COLO829 (cell line): Measurements from ENCODE around the gene CDC5L.

ENCODE experiments used
- DNase-seq: peaks from one replicate; pipeline ENCODE4 v3.0.0; 2012; ENCODE audit warnings: low spot score

CDC5L gene

DNA sequence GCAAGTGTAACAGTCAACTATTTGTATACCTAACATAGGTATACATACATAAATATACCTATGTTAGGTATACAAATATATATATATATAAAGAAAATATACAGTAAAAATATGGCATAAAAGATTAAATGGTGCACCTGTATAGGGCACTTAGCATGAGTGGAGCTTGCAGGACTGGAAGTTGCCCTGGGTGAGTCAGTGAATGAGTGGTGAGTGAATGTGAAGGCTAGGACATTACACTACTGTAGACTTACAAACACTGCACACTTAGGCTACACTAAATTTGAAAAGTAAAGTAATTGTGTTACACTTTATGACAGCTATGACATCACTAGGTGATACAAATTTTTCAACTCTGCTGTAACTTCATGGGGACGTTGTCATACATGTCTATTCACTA, 65.6 kb downstream of the CDC5L start:
- DNase-seq, result no peak

DNA sequence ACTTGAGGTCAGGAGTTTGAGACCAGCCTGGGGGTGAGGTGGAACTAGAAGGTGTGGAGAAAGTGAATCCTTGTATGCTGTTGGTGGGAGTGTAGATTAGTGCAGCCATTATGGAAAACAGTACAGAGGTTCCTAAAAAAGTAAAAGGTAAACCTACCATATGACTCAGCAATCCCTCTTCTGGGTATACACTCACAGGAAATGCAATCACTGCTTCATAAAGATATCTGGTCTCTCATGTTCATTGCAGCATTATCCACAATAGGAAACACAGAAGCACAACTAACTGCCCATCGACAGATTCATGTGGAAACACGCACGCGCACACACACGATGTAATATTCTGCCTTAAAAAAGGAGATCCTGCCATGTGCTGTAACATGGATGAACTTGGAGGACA, 66.7 kb downstream of the CDC5L start:
- no peak for DNase-seq

DNA sequence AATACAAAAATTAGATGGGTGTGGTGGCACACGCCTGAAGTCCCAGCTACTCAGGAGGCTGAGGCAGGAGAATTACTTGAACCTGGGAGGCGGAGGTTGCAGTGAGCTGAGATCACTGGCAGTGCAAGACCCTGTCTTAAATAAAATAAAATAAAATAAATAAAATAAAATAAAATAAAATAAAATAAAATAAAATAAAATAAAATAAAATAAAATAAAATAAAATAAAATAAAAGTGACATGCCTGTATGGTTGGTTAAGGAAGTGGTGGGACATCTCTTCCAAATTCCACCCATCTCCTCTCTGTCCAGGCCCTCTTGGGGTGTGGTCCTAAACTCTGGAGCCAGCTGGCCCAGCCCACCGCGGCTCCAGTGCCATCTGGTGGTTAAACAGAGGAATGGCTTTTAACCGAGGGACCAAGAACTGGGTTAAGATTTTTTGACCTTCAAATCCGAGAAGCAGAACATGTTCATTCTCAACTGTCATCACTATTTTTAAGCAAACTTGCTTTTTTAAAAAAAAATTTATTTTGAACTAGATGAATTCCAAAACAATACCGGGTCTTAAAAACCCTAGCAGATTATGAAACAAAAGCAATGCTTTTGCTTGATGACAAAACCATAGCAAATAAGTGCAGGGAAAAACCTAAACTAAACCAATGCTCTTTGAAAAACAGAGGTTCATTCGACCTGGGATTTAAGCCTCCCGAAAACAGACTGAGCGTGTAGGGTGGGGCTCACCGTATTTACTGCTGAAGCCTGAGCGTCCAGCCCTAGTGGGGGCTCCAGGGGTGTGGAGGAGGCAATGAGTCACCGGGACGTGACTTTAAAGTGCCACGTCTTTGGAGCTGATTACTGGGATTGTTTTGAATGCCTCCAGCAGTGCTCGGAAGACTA, 68.8 kb downstream of the CDC5L start:
- DNase-seq, result peak; percentile 79

DNA sequence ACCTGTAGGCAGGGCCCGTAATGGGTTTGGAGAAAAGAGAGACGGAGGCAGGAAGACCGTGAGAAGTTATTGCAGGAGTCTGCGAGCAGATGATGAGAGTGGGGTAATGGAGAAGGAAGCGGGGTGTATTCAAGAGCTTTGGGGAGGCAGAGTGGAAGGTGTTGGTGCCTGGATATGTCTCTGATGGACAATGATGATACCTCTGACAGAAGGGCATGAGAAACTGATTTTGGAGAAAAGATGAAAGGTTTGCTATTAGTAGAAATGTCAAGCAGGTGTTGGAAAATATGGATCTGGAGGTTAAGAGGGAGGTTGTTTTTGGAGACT, 69.4 kb downstream of the CDC5L start:
- DNase-seq, result no peak

DNA sequence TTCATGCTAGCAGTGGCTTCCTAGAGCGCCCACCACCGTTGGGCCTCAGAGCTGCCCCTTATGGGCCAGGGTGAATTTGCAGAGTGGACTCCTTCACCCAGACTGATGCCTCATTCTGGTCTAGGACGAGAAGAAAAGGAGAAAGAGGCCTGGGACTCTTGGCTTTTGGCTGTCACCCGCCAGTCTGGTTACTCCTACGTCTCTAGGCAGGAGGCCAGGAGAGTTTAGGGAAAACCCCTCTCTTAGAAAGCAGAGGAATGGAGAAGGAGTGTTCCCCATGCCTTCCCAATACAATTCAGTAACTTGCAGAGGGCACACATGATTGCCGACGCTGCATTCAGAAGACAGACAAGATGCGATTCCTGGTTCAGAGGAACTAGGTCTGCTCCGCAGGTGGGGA, 70.1 kb downstream of the CDC5L start:
- DNase-seq, result no peak

DNA sequence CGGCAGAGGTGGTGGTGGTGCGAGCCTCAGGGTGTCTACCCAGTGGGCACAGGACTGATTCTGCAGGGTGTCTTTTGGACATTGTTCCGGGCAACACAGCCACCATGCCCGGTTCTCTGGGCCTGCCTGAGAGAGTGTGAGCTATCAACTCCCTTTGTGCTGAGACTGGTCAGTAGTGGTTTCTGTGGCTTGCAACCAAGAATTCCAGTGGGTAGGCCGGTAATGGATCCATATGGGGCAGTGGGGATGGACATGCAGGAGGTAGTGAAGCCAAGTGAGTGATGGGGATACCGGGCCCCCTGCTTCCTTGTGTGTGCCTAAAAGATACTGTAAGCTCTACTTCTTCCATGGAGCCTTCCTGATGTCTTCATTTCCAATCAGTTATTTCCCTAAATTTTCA, 71.0 kb downstream of the CDC5L start:
- DNase-seq, result no peak

DNA sequence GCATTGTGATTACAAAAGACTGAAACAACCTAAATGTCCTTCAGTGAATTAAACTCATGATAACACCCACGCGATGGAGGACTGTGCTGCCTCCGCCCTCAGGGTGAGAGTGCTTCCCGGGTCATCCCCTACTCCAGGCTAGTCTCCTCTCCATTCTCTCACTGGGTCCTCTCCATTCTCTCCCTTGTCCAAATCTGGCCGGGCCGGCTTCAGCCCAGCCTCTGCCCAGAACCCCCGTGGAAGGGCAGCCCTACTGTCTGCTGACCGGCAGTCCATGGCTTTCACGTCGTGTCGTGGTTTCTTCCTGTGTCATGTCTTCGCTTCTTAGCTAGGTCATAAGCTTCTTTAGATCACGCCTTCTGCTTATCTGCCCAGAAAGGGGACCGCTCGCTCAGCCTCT, 74.8 kb downstream of the CDC5L start:
- DNase-seq, result no peak

DNA sequence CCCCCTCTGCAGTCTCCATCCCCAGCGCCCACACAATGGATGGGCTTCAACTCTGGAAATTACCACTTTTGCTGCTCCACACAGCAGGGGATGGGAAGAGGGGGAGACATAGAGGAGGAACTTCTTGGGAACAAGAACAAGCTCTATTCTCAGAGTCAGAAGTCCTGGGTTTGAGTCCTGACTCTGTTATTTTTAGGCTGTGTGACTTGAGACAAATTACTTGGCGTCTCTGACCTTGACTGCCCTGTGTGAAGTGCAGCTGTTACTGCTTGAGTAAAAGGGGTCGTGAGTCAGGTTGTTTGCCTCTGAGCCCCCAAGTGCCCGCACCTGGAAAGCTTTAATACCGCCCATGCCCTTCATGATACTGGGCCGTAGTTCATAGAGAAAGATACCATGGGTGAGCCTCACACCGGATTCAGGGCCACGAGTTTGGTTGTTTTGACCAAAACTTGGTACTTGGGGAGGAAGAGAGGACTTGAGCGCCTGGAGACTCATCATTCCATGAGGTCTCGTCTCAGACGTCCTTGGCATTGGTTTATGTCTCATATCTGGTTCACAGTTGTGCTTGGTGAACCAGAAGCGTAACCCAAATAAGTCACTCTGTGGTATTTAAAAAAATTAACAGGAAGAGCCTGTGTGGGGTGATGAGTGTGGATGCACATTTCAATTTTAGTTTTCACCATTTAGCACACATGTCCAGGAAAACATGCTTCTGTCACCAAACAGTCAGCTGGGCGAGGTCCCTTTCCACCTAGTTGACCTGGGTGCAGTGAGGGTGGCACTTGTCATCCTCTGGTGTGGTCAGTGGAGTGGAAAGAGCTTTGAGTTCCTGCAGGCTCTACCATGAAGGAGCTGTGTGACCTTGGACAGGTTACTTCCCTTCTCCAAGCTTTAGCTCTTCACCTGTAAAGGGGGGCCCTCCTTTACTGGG, 75.6 kb downstream of the CDC5L start:
- no peak for DNase-seq

DNA sequence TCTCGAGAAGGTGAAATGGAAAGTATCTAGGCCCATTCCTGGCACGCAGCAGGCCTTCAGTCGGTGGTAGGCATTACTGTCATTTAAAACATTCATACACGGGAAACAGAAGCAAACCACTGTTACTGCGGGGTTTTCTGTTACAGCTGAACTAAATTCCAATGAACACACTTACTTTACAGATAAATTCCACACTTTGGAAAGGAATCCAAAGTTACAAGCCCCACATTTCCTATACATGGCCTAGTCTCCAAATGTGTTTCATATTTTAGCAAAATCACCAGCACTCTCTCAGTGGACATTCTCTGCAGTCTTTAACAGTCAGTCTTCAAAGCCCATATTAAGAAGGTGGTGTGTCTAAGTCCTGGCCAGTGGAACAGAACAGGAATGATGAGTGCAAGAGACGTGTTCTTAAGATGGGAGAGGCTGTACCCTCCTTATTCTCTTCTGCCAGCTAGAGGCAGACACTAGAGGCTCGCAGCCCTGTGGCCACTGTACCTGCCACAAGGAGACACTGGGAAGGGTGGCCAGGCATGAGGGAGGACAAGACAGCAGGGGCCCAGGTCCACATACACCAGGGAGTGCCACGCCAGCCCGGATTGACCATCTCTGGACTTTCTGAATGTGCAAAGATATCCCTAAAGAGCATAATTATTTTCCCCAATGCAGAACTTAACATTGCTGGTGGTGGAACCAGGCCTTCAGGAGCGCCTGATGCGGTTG, 76.4 kb downstream of the CDC5L start:
- DNase-seq, result no peak

DNA sequence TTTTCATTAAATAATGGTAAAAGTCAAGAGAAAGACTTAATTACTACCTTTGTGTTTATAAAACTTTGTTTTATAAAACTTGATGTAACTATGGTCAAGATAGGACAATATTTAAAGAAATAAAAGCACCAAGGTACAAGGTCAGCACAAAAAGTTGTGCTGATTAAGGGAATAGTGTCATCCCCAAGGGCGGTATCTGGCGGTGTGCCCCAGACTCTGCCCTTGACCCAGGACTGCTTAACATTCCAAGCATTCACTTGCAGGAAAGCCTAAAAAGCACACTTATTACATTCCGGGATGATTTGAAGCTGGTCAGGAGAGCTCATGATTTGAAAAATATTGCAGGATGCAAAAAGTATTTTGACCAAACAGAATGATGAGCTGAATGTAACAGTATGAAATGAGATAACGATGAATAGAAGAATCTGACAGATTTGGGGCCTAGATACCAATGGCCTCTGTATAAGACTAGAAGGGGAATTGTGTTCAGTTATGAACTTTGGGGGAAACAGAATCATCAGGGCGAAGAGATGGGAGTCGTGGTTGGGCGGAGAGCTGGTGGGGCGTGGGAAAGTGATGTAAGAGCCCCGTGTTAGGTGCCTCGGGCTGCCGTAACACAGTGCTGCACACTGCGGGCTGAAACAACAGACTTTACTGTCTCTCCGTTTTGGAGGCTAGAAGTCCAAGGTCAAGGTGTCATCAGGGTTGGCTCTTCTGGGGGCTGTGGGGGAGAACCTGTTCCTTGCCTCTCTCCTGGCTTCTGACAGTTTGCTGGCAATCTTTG, 77.2 kb downstream of the CDC5L start:
- DNase-seq, result no peak

DNA sequence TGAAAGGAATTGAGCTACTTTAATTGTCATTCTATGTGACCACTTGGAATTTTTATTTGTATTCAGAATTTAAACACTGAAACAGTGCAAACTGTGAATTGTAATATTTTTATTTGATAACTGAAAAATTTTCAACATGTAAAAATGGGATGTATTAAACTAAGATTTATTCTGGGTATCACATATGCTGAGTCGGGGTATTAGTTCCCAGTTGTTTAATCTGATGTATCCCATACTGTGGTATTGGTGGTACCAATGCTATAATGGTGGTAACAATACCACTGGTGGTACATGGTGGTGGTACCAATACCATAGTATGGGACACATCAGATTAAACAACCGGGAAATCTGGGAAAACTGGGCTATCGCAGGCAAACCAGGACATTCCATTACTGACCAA, 79.4 kb downstream of the CDC5L start:
- DNase-seq, result no peak

DNA sequence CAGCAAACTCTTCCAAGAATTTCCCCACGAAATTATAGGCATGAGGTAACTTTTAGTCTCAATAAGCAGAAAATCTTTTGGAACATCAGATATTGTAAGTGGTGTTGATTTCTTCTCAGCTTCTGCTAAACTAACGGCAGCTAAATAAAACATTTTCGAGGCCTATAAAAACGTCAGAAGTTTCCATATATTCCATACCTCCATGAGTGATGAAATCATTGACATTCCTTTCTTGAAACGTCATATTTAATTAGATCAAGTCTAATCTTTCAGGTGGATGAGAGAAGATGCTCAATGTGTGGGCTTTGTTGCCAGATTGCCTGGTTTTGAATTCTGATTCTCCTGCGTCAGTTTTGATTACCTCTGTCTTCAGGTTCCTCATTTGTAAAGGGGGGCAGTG, 81.3 kb downstream of the CDC5L start:
- DNase-seq, result no peak

DNA sequence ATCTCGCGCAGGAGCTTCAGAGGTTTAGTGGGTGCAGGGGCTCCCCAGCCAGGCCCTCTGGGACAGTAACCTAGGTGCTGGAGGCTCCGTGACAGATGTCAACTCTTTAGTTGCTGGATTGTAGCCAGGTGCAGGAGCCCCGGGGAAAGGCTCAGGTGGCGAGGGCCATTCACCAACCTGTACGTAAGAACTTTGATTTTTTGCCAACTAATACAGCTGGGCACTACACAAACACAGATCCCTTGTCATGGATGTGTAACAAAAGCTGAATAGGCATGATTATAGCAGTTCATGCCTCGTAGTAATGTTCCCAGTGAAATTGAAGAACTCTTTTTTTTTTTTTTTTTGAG, 82.6 kb downstream of the CDC5L start:
- no peak for DNase-seq

DNA sequence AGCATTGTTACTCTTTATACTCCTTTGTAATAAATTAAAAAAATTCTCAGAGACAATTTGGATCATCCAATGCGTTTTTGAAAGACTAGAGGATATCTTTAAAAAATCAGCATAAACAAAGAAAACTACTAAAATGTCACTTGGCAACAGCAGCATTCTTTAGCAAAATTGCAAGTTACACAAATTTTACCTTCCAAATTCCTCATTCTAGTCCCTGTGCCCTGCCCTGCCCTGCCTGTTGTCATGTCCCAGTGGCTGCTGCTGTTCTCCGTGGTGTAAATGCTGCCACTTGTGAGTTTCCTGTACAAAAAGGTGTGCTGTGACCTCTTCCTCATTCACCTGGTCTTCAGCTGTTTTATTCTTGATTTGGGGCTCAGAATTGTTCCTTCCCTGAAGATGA, 83.2 kb downstream of the CDC5L start:
- DNase-seq, result no peak

DNA sequence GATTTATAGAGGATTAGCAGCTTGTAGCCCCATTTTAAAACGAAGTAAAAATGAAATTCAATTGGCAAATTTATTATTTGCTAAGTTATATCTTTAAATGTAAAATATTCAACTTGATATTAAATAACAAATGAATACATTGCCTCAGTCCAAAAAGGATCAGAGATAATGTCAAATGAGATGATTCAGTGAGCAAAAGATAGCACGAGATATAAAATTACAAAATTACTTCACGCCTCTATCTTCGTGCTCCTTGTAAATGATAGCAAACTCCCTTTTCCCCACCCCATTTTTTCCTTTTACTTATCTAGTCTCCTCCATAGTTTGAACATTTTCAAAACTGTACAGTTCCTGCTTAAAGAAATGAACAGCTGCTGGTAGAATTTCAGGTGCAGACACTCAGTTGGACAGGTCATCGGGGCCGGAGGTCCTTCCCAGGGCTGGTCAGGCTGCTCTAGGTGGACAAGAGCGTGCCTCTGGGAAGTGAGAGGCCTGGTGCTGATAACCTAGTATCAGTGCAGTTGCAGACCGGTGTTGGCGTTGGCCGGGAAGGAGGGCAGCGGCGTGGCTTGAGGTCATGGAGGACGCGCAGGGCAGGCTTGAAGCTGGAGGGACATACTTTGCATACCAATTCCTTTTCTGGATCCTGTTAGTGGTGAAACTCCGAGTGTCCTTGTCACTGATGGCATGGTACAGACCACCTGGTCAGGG, 83.9 kb downstream of the CDC5L start:
- DNase-seq, result no peak

DNA sequence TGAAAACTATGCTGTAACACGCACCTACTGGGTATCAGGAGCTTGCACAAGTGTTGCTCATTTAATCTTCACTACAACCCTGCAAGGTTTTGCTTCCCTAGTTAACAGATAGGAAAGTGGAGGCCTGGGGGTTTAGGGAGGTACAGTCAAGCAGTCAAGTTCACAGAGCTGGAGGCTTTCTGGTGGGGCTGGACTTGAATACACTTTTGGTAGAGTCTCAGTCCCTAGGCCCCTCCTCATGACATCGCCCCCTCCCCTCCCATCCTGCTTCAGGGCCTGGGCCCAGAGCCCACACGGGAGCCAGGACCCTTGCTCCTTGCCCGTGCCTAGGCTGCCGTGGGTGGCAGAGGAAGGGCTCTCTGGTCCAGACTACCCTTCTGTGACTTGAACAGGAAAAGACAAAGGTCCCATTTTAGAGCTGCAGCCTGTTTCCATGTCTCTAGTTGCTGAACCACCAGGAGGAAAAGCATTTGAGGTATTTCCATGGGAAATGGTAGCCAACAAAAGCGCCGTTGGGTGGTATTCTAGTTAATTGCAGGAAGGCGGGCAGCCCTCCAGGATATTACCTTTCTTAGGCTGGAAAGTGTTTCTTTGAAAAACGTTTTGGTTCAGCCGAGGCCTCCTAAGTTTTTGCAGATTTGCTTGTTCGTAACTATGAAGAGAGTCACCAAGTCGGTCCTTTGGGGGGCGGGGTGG, 84.9 kb downstream of the CDC5L start:
- no peak for DNase-seq

DNA sequence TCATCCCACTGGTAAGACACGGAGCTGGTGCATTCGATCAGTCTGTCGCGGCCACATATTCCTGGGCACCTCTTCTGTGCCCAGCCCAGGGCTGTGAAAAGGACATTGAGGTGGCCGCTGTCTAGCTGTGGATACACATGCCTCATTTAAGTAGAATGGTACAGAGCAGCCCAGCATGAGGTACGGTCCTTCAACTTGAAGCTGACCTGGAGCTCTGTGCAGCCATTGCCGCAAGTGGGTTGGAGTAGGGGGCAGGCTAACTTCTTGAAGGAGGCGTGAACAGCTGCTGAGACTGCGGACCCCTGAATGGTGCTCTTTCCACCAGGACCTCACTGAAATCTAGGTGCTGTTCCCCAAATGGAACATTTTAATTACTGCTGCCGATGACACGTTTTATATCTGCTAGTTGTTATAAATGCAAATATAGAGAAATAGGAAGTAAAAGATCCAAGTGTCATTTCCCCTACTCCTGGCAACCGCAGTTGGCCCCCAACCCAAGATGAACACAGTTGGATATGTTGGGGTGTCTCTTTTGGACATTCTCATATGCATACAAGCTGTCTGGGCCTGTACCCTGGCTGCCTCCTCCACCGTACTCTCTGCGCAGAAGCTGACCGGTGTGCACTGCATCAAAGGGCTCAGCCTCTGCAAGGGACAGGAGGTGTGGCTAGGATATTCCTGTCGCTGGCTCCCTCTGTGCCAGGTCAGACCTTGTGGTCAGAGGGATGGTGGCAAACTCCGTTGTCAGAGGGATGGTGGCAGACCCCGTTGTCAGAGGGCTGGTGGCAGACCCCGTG, 86.1 kb downstream of the CDC5L start:
- no peak for DNase-seq

DNA sequence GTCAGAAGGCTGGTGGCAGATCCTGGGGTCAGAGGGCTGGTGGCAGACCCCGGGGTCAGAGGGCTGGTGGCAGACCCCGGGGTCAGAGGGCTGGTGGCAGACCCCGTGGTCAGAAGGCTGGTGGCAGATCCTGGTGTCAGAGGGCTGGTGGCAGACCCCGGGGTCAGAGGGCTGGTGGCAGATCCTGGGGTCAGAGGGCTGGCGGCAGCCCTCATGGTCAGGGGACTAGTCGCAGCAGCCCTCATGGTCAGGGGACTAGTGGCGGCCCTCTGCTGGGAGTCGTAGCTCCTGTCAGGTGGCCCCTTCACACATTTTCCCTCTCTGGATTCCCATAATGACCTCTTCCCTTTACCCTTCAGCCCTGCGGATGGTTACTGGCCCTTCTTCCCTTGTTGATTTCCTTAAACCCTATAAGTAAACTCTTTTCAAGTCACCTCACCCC, 86.7 kb downstream of the CDC5L start:
- DNase-seq, result no peak

DNA sequence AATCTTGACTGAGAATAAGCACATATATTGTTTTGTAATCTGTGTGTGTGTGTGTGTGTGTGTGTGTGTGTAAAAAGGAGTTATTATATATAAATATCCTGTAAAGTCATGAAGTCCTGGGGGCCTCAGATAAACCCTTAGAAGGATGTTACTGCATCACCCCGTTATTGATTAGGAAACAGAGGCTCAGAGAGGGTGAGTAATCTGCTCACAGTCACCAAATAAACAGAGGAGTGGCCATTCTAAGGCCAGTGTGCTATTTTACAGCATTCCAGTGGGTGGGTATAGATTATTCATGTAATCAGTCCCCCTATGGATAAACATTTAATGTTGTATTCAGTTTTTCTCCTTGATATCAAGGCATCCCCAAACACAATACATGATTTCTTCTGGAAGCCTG, 87.1 kb downstream of the CDC5L start:
- no peak for DNase-seq

DNA sequence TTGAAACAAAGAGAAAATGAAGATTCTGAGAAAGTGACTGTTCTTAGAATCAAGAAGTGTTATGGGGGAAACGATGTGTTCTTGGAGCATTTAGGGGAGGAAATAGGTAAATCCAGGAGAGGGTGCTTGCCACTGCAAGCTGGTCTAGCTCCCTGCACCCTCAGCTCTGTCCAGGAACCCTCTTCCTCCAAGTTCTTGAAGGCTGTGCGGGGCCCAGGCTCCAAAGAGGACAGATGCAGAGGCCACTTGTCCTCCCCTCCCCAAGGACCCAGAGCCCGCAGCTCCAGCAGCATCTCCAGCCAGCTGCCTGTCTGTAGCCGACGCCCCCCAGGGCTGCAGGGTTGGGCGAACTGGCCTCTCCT, 87.9 kb downstream of the CDC5L start:
- no peak for DNase-seq
